Fibroblast of peridontal ligament (primary cell): ENCODE data around the gene NUDT2.

ENCODE experiments used
- DNase-seq: peaks from one replicate; pipeline ENCODE4 v3.0.0-alpha.2; 2010; ENCODE audit errors: extremely low read depth

NUDT2 gene

DNA sequence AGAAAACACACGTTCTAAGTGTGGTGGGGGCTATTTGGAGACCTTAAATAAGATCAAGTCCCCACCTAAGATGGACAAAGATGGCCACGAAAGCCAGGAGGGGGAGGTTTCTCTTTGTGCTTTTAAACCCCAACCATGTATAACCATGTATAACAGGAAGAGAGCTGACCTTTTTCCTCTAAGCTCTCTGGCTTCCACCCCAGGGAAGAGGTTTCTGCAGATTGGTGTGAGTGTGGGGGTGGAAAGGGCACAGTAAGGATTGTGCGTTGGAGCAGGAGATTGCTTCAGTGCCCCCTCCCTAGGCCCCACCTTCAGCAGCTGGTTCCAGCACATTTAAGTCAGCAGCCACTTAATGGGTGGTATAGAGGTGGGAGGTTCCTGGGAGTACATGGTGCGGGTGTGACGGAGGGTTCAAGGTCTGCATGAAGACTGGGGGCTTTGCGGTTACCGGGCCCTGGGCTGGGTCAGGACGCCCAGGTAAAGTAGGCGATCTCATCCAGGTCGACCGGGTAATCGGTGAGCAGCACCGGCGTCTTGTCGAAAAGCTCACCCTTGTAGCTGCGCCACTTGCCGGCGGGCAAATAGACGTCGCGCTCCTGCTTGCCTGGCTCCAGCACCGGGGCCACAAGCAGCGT is 41.1 kb downstream of the NUDT2 start:
- no peak for DNase-seq

DNA sequence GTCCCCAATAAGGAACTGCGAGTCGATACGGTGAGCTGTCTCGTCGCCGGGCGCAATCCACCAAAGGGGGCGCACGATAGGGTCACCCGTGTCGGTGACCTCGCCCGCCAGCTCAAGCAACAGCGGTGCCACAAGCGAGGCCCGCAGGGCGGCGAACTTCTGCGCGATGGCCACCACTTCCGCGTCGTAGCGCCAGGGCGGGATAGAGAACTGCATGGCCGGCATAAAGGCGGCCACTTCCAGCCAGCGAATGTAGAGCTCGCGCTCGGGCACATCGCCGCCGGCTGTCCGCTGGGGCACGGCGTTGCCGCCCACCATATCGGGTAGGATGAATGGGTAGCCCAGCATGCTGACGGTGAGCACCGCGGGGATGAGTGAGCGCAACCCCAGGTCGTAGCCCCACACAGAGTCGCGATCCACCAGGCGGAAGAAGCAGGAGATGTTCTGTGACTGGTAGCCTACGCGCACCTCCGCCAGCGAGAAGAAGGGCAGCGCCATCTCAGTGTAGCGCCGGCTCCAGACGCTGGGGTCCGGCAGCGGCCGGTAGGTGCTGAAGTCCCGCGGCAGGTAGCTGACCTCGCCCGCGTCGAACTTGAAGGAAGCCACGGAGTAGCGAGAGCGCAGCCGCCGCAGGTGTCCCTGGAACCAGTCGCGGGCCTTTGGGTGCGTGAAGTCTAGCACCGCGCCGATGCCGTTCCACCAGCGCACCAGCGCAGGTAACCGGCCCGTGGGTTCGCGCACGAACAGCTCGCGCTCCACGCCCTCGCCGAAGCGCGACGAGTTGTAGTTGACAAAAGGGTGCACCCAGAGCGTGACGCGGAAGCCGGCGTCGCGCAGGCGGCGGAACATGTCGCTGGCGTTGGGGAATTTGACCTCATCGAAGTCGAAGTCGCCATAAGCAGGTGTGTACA is 41.9 kb downstream of the NUDT2 start:
- DNase-seq = no peak

GRCh38 chr9:34371886-34372466 is 42.6 kb downstream of the NUDT2 start:
- DNase-seq = no peak

- no peak for DNase-seq
Measured at GRCh38 chr9:34372467-34373011, 43.2 kb downstream of the NUDT2 start.

- DNase-seq = no peak
Measured at GRCh38 chr9:34373749-34374148, 44.4 kb downstream of the NUDT2 start.

DNA sequence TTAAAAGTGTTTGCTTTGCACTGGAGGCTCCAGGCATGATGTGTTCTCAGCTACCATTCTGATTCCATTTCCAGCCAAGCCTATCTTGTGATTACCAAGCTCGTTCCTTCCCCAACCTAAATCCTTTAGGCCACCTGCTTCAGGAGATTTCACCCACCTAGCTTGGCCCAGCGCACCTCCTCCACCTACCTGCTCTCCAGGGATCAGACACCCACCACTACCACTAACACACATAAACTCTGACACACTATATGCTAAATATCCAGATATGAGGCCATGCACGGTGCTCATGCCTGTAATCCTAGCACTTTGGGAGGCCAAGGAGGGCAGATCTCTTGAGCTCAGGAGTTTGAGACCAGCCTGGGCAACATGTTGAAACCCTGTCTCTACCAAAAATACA is 45.0 kb downstream of the NUDT2 start:
- DNase-seq = no peak

GRCh38 chr9:34374905-34375552 is 45.7 kb downstream of the NUDT2 start:
- DNase-seq = no peak

DNA sequence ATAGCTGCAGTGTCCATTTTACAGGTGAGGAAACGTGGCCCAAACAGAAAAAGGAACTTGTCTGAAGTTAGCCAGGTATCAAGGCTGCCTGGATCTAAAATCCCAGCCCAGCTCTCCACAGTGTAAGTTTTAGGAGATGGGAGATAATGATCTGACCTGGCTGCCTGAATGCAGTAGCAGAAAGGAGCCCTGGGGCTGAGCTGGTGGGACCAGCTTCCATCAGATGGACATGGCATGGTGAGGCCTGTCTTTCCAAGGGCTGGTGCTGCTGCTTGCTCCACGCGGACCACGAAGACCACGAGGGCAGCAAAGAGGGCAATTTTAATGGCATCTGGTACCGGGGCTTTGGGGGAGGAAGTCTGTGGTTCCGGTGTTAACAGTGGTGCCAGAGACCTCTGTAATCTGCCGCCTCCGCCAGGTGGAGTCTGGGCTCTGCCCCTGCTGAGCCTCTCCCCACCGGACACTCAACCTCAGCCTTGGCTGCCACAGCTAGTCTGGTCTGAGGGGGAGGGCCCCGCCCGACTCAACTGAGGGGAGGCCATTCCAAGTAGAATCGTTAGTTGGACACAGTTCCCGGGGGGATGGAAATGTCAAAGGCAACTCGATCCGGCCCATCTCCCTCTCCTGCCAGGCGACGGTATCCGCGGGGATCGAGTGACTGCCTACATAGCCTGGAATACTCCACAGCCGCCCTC is 46.7 kb downstream of the NUDT2 start:
- DNase-seq = no peak

DNA sequence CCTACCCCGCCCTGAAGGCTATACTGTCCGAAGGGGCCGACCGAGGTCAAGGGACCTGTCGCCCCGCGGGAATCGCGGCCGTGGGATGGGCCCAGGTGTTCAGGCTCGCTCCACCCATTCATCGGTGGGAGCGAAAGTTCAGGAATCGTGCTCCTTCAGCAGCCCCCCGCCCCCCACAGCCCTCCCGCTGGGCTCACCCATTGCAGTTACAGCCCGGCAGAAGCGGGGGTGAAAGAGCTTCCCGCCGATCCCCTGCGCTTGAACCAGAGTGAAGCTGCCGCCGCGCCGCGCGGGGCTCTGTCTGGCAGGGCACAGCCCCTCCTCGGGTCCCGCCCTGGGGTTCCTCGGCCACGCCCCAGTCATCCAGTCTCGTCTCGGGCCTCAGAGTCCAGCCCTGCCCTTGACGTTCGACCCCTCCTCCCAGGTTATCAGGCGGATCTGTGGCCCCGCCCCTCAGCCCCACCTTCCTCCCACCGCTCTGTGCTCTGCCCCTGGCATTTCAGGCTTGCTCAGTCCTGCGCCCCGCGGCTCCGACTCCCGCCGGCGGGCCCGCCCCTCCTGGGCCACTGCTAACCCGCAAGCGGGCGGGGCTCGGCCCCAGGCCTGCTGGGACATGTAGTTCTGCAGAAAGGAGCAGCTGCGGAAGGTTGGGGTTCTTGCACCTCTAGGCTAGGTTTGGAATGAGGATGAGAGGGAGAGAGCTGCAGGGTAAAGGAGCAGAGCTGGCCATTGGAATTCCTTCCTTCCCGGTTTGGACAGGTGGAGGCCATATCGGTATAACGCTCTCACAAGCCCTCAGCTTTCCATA is 47.4 kb downstream of the NUDT2 start, which contains the start of gene MYORG:
Gene MYORG (minus strand): TSS at position 303 of the 808 bp plus-strand sequence. CDS start 3,955 bp downstream, outside the sequence.
- DNase-seq = peak; percentile 71

DNA sequence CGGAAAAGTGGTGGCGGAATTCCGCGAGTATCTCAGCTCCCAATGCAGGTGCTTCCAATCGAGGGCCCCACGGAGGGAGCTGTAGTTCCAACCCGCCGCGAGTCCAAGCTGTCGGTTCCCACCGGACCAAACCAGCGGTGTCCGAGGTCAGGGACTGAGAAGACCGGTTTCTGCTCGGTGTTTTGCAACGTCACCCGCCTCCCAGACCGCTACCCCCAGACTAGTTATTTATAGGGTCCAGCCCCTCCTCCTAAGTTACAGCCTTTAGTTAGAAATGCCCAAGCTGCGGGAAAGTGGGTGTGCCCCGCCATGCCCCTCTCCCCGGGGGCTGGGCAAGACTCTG is 48.0 kb downstream of the NUDT2 start:
- DNase-seq = peak; percentile 4

DNA sequence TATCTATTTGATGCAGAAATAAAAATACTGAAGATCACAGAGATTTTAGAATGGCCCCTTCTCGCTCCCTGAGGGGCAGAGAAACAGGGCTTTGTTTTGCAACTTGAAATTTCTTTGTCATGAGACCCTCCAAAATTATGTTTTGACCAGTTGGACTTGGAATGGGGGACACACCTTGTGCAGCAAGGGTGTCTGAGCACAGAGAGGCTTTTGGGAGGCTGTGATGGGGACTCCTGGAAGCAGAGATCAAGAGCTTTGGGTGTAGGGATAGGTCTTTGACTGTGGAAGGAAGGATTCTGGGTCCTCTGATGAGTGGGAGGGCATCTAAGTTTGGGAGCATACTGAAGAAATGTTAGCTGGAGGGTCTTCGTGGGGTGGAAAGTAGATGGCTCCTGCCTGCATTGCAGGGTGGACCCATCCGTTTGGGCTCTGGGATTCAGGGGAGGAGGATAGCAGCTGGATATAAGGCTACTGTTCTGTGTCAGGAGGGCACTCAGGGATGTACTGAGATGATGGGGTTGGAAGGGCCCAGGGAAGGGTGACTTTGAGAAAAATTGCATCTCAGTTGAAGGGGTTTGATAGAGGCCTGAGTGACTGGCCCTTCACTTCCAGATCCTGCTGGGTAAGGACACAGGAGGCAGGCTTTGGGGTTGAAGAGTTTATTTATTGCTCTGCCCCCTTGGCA is 49.1 kb downstream of the NUDT2 start:
- no peak for DNase-seq

DNA sequence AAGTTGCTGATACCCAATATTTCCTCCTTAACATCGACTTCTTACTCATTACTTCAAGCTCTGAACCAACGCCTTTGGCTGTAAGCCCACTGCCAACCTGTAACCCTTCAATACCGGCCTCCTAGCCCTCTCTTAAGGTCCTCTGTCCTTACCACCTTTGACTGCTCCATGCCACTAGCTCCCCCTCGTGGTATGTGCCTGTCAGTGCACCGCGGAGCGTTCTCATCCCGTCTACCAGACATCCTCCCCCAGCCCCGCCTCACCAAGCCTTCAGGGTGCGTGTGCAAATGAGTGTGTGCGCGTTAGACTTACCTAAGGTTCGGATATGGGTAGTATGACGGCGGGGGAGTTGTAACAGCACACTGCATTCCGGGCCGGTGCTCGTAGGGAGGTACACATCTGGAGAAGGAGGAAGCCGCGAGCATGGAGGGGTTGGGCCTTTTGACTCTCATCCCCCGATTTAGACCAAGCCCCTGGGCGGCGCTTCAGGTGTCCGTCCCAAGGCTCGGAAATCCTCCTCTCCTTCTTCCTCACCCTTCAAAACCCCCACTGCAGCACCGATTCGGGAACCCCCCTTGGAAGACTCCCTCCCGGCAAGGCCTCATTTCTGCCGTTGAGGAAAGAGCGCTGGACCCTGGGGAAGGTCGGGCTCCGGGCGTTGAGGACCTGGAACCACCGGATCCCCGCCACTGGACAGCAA is 50.1 kb downstream of the NUDT2 start:
- peak; percentile 79 for DNase-seq

DNA sequence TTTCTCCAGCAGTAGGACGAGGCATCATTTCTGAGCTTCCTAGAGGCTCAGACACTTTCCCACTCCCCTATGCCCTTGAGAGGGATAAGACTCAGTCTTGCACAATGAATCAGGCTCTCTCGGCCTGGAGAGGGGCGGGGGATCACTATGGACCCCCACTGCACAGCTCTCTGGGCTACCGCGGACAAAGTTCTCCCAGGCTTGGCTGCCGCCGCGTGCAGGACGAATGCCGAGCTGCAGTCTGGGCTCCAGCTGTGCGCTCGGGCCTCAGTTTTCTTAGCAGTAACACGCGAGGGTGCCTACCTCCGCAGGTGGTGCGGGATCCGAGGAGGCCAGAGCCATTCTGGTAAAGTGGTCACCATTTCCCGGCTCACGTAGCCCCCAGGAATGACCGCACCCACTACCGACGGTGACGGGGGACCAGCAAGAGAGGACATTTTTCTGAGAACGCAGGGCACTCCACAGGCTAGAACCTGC is 50.7 kb downstream of the NUDT2 start:
- DNase-seq = no peak

DNA sequence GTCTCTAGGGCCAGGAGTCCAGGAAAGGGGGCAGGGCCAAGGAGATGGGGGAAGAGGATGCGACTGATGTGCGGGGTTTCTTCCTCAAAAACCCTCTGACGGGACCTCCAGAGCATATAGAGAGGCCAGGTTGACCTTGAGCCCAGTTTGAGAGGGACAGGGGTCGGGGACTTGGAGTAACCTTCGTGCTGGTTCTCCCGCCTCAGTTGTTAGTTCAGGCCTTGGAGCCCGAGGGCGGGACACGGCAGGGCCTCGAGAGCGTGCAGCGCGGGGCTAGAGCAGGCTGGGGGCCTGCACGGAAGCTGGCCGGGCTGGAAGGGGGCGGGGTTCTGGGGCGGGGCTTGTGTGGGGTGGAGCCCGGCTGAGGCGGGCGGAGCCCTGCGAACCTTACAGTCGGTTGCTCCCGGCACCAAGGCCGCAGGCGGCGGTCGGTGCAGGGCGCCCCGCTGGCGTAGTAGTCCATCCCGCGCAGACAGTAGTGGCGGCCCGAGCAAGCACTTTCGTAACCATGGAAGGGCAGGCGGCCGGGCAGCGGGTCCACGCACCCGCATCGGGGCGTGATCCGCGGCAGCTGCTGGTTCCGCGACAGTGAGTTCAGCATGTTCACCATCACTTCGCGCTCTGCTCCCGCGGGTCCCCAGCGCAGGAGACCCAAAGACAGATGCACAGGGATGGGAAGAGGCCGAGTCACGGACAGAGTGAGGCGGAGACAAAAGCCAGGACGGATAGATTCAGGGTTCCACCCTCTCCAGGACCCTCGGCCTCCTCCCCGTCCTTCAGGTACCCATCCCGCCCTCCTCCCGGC is 51.3 kb downstream of the NUDT2 start:
- peak; percentile 56 for DNase-seq

DNA sequence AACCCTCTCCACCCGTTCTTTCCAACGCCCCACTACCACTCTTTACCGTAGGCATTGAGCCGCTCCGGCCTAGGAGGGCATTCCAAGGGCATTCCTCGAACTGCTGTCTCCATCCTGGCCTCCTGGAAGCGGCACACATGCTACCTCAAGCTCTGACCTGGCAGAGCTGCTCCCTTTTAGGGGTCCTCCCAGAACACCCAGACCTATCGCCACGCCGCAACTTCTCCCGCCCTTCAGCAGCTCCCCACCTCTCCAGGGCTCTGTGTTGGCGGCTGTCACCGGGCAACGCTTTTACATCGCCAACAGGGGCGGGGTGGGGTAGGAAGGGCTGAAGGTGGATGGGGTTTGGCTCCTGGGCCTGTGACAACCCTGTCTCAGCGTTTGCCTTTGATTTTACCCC is 52.0 kb downstream of the NUDT2 start:
- no peak for DNase-seq

- no peak for DNase-seq
Measured at GRCh38 chr9:34382054-34382453, 52.7 kb downstream of the NUDT2 start.

DNA sequence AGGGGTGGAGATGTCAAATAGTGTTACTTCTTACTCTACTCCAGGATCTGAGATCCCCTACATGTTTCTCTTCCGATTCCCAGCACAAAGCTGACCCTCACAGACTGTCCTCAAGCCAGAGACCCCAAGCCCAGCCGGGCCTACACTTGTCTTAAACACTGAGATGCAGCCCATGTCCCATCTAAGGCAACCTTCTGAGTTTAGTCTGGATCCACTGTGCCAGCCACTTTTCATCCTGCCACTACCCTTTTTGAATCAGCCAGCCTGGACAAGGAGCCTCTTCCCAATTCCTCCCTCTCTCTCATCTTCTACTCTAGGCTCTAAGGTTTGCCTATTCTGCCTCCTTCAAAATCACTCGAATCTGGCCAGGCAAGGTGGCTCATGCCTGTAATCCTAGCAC is 53.5 kb downstream of the NUDT2 start:
- no peak for DNase-seq

DNA sequence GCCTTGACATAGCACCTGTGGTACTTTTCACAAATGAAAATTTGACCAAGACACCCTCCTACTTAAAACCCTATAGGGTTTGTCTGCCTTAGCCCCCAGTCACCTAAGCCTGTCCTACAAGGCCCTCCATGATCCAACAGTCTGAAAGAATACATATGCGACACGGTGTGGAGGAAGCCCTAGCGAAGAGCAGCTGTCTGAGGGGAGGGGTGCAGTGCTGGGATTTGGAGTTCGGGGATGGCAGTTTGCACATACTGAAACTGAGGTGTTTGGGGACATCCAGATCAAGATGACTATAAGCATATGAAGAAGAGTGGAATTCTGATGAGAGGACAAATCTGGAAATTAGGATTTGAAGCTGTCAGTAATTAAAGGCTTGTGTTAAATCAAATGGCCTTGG is 54.5 kb downstream of the NUDT2 start:
- DNase-seq = no peak
